Suppressor macrophage treated with lipopolysaccharide for 1 hour (primary cell): ENCODE results near the gene BRME1.
"Not testable (repeated sequence)": the region's sequence is repeated elsewhere in the genome, so short reads cannot be mapped to it uniquely, and the experiment has no call there.

Source experiments
- DNase-seq, 3 donors: peaks; one replicate each; pipeline ENCODE4 v3.0.0-alpha.2; 2020 to 2022

BRME1 gene

DNA sequence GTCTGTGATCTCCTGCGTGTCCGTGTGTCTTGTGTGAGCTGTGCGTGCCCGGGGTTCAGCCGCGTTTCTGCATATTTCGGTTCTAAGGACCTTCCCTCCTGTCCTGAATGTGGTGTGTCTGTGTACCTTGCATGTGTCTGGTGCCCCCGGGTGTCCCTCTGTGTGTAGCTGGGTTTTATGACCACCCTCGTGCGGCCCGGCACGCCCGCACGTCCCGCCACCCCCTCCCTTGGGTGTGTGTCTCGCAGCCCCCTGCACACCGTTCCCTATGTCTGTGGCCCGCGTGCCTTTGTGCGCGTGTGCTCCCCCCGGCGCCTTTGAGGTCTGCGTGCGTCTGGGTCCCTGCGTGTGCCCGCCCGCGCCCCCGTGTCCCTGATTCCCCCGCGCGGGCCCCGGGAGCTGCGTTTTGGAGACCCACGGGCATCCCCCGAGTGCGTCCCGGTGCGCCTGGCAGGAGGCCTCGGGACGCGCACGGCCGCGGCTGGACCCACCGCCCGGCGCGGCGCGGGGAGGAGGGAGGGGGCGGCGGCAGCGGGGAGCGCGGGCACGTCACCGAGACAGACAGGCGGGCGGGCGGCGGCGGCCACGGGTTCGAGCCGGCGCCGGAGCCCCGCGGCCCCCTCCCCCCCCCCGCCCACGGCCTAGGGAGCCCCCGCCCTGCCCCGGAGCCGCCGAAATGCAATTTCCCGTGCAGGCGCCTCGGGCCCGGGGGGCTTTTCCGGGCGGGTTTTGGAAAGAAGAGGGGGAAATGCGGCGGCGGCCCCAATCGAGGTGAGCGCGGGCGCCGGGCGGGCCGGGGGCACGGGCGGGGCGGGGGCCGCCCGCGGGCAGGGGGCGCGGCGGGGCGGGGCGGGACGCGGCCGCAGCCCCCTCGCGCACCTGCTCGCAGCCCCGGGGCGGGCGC lies 41.0 kb downstream of the BRME1 start:
- peak in 1 of 3 donors; percentile 31 for DNase-seq

GRCh38 chr19:13864046-13864666 lies 41.8 kb downstream of the BRME1 start:
- peak in 1 of 3 donors; percentile 39 for DNase-seq

- peak; percentile 93 to 97 (median 96) for DNase-seq
Observed at GRCh38 chr19:13861714-13862531, 44.0 kb downstream of the BRME1 start.

DNA sequence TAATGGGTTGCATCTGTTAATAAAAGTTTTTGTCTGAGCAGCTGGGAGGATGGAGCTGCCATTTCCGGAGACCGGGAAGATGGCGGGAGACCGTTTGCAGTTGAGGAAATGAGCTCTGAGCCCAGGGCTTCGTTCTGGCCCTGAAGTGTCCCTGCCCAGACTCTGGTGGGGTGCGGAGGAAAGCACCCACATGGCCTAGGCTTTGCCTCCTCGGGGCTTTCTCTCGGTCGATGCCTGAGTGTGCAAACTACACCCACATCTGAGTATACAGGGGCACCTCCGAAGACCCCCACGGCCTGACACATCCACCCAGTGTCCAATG lies 44.6 kb downstream of the BRME1 start:
- DNase-seq = peak; percentile 71 to 84 (median 71)

DNA sequence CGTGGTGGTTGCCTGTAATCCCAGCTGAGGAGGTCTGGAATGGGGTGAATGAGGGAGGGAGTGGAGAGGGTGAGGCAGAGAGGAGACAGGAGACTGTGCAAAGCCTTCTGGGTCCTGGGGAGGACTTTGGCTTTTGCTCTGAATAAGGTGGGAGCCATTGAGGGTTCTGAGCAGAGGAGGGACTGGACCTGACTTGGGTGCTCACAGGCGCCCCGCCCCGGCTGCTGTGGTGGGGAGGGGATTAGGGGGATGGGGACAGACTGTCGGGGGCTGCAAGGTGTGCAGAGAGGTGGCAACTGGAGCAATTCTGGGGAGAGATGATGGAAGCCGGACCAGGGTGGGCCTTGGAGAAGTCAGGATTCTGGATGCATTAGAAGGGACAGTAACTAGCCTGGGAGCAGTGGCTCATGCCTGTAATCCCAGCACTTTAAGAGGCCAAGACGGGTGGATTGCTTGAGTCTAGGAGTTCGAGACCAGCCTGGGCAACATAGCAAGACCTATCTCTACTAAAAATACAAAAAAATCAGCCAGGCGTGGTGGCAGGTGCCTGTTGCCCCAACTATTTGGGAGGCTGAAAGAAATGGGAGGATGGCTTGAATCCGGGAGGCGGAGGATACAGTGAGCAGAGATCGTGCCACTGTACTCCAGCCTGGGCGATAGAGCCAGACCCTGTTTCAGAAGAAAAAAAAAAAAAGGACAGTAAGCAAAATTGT lies 45.1 kb downstream of the BRME1 start:
- no peak for DNase-seq

DNA sequence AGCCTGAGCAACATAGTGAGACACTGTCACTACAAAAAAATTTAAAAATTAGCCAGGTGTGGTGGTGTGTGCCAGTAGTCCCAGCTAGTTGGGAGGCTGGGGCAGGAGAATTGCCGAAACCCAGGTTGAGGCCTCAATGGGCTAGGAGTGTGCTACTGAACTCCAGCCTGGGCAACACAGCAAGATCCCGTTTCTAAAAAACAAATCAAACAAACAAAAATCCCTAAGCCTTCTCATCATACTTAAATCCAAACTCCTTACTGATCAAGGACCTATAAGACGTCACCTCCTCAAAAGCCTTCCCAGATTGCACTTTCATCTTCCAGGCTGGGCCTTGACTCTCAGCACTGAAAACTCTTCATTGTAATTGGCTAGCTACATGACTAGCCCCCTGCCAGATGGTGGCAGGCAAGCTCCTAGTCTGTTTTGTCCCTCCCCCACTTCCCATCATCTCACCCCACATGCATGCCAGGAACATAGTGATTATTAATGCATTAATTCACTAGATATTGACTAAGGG lies 46.5 kb downstream of the BRME1 start:
- DNase-seq = peak; percentile 32 to 53 (median 40)

GRCh38 chr19:13856497-13856896 lies 49.4 kb downstream of the BRME1 start:
- DNase-seq = no peak

GRCh38 chr19:13852171-13852707 lies 53.7 kb downstream of the BRME1 start:
- not testable (repeated sequence) for DNase-seq

GRCh38 chr19:13851734-13852114 lies 54.2 kb downstream of the BRME1 start:
- not testable (repeated sequence) for DNase-seq

GRCh38 chr19:13850910-13851733 lies 54.8 kb downstream of the BRME1 start:
- peak; percentile 95 to 96 (median 95) for DNase-seq

DNA sequence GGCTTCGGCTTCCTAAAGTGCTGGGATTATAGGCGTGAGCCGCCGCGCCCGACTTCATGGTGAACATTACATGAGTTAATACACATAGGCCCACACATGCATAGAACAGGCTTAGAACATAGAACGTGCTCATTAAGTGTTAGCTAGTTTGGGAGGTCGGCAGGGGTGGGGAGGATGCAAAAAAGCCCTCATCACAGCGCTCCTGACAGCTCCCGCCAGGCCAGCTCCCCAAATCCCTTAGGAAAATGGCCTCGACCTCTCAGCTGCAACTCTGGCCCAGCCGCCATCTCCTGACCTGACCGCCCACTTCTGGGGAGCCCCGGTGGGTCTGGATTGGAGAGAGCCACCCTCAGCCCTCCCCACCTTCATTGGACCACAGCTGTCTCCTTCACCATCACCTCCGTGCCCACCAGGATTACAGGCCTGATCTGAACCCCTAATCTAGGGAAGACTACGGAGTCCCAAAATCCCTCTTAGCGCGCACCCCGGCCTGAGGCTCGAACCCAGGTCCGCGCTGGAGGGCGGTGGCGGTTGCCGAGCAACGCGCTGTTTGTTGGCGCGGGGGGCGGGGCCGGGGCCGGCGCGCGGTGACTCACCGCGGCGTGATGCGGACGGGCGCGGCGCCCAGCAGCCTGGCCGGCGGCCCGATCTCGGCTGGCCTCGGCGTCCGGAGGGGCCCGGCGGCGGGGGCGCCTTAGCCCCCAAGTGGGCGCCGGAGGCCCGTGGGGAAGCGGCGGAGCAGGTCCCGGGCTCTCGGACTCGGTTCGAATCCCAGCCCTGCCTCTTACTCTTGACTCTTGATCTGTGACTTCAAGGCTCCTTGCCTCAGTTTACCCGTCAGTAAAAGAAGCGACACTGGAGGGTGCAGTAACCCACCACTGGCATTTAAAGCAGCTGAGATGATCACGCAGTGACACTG lies 55.7 kb downstream of the BRME1 start:
- DNase-seq = peak; percentile 84 to 96 (median 93)

- no peak for DNase-seq
Observed at GRCh38 chr19:13848798-13849676, 56.9 kb downstream of the BRME1 start.

DNA sequence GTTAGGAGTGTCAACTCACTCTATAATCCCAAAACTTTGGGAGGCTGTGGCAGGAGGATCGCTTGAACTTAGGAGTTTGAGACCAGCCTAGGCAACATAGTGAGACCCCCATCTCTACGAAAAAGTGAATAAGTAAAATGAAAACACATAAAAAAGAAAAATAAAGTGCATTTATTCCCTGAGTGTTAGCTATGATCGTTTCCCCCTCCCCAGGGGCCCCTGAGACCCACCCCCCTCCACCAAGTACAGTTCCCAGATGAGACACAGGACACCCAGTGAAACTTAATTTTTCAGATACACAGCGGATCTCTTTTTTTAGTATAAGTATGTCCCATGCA lies 57.6 kb downstream of the BRME1 start:
- DNase-seq = no peak

- peak; percentile 86 to 95 (median 90) for DNase-seq
Observed at GRCh38 chr19:13847407-13848339, 58.2 kb downstream of the BRME1 start.

- DNase-seq = peak; percentile 95 to 96 (median 95)
Observed at GRCh38 chr19:13846557-13847406, 59.1 kb downstream of the BRME1 start.

DNA sequence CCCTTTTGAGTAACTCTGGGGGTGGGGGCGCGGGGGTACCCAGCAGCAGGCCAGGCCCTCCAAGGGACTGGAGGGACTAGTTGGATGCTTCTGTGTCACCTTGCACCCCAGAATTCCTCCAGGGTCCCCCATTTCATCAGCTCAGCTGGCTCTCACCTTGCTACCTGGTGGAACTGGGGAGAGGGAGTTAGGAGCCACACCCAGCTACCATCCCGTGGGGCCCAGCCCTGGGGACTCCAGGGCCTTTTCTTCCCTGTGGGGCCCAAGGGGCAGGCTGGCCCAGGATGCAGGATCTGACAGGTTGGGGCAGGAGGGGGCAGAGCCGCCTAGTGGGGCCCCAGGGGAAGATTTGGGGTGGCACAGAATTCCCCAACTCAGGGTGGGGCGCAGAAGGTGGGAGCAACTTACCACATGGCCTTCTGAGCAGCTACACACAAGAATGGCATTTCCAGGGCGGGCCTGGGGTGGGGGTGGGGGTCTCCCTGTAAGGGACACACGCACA lies 61.7 kb downstream of the BRME1 start:
- DNase-seq = no peak
